SJCRH30 (cell line): ENCODE data around the gene COL4A2. TPM values are rescaled to one million over a fixed set of nuclear protein-coding genes. Genes with fewer than 3 reads are reported as not detected.
A peak's percentile ranks its signal among the peaks of the same experiment; 100 is the strongest.
"Not testable (repeated sequence)": the region's sequence is repeated elsewhere in the genome, so short reads cannot be mapped to it uniquely, and the experiment has no call there.

Experiments used
- DNase-seq, 2 experiments: peaks; one replicate each; pipeline ENCODE4 v3.0.0-alpha.2; 2015 to 2020
- H3K27ac ChIP-seq: fragments of 250-450 bp; sonication (Bioruptor Pico); 2 replicates; pipeline ENCODE4 v1.5.1; 2020; ENCODE audit warnings: mild to moderate bottlenecking, moderate library complexity
- H3K27me3 ChIP-seq: fragments of 250-450 bp; sonication (Bioruptor Pico); 2 replicates; pipeline ENCODE4 v1.5.1; 2020; ENCODE audit warnings: mild to moderate bottlenecking, moderate library complexity
- H3K36me3 ChIP-seq: fragments of 250-450 bp; sonication (Bioruptor Pico); 2 replicates; pipeline ENCODE4 v1.5.1; 2020; ENCODE audit warnings: mild to moderate bottlenecking, moderate library complexity
- H3K4me1 ChIP-seq: fragments of 250-450 bp; sonication (Bioruptor Pico); 2 replicates; pipeline ENCODE4 v1.5.1; 2020; ENCODE audit warnings: mild to moderate bottlenecking, moderate library complexity
- H3K4me3 ChIP-seq: fragments of 250-450 bp; sonication (Bioruptor Pico); 2 replicates; pipeline ENCODE4 v1.5.1; 2020; ENCODE audit warnings: mild to moderate bottlenecking, moderate library complexity
- H3K9me3 ChIP-seq: fragments of 250-450 bp; sonication (Bioruptor Pico); replicated peaks from 2 replicates; pipeline ENCODE4 v1.5.1; 2020; ENCODE audit warnings: mild to moderate bottlenecking, moderate library complexity
- total RNA-seq: library from RNA; depleted of rRNA; stranded (reverse); fragments of >200 nt; shearing (Covaris generic); gene quantifications from 2 replicates; pipeline ENCODE4 v1.2.3, GENCODE V29; 2014

Gene COL4A2
- total RNA-seq, 1 experiment from 2014 or later, result 251 TPM

- Histone ChIP-seq H3K27me3 (no peaks in the 10 kb centered on the region), H3K9me3 (no peaks in the 10 kb centered on the region), H3K4me1 (no peaks in the 10 kb centered on the region; the same call in 1 of the 2 replicates), H3K36me3 (peaks cover 37% of the 10 kb centered on the region), H3K4me3 (no peak overlapping the region), H3K27ac (no peak overlapping the region)
- no peak for DNase-seq
Observed at GRCh38 chr13:110479648-110480047, 172.6 kb downstream of the COL4A2 start.

GRCh38 chr13:110480161-110480560 lies 173.1 kb downstream of the COL4A2 start:
- Histone ChIP-seq H3K4me3 (no peak overlapping the region), H3K36me3 (peaks cover 38% of the 10 kb centered on the region), H3K27me3 (no peaks in the 10 kb centered on the region), H3K27ac (no peak overlapping the region), H3K9me3 (no peaks in the 10 kb centered on the region), H3K4me1 (peaks cover 3% of the 10 kb centered on the region; the same call in 1 of the 2 replicates)
- DNase-seq, result no peak

- DNase-seq, result no peak
- no peaks in the 10 kb centered on the region for H3K9me3 ChIP-seq
- H3K36me3 ChIP-seq, result peaks cover 50% of the 10 kb centered on the region
- H3K27ac ChIP-seq, result no peak overlapping the region
- H3K4me3 ChIP-seq, result no peak overlapping the region
- H3K4me1 ChIP-seq, result peaks cover 13% of the 10 kb centered on the region
- H3K27me3 ChIP-seq, result no peaks in the 10 kb centered on the region
Observed at GRCh38 chr13:110483386-110483968, 176.4 kb downstream of the COL4A2 start.

GRCh38 chr13:110484290-110485048 lies 177.4 kb downstream of the COL4A2 start:
- Histone ChIP-seq H3K27me3 (no peaks in the 10 kb centered on the region), H3K9me3 (no peaks in the 10 kb centered on the region), H3K4me1 (peaks cover 13% of the 10 kb centered on the region), H3K27ac (no peak overlapping the region), H3K4me3 (no peak overlapping the region), H3K36me3 (peaks cover 54% of the 10 kb centered on the region)
- DNase-seq, result no peak

GRCh38 chr13:110485604-110486003 lies 178.5 kb downstream of the COL4A2 start:
- Histone ChIP-seq H3K36me3 (peaks cover 49% of the 10 kb centered on the region), H3K27me3 (no peaks in the 10 kb centered on the region), H3K9me3 (no peaks in the 10 kb centered on the region), H3K4me1 (peaks cover 13% of the 10 kb centered on the region), H3K4me3 (no peak overlapping the region), H3K27ac (peak overlapping the region; percentile 44; the same call in 1 of the 2 replicates)
- peak; percentile 29 to 74 for DNase-seq

GRCh38 chr13:110486061-110486715 lies 179.1 kb downstream of the COL4A2 start:
- Histone ChIP-seq H3K36me3 (peaks cover 49% of the 10 kb centered on the region), H3K4me1 (peaks cover 13% of the 10 kb centered on the region), H3K27me3 (no peaks in the 10 kb centered on the region), H3K9me3 (no peaks in the 10 kb centered on the region), H3K4me3 (no peak overlapping the region), H3K27ac (peak overlapping the region; percentile 44; the same call in 1 of the 2 replicates)
- DNase-seq, result no peak

- not testable (repeated sequence) for H3K27me3 ChIP-seq, H3K27ac ChIP-seq, DNase-seq, H3K9me3 ChIP-seq, H3K4me3 ChIP-seq
- Histone ChIP-seq H3K36me3 (peaks cover 56% of the 10 kb centered on the region), H3K4me1 (peaks cover 13% of the 10 kb centered on the region)
Observed at GRCh38 chr13:110486880-110487279, 179.8 kb downstream of the COL4A2 start.

GRCh38 chr13:110490009-110490770 lies 183.1 kb downstream of the COL4A2 start:
- H3K4me1 ChIP-seq, result peaks cover 9% of the 10 kb centered on the region
- no peak for DNase-seq
- no peaks in the 10 kb centered on the region for H3K9me3 ChIP-seq
- H3K36me3 ChIP-seq, result peaks cover 58% of the 10 kb centered on the region
- H3K27ac ChIP-seq, result no peak overlapping the region
- H3K4me3 ChIP-seq, result no peak overlapping the region
- no peaks in the 10 kb centered on the region for H3K27me3 ChIP-seq

GRCh38 chr13:110491869-110492678 lies 185.0 kb downstream of the COL4A2 start:
- H3K27me3 ChIP-seq, result no peaks in the 10 kb centered on the region
- H3K27ac ChIP-seq, result no peak overlapping the region
- H3K9me3 ChIP-seq, result no peaks in the 10 kb centered on the region
- peaks cover 63% of the 10 kb centered on the region for H3K36me3 ChIP-seq
- no peak for DNase-seq
- no peak overlapping the region for H3K4me3 ChIP-seq
- H3K4me1 ChIP-seq, result no peaks in the 10 kb centered on the region

GRCh38 chr13:110492679-110493593 lies 185.9 kb downstream of the COL4A2 start:
- H3K4me3 ChIP-seq, result no peak overlapping the region
- no peaks in the 10 kb centered on the region for H3K9me3 ChIP-seq
- DNase-seq, result no peak
- no peaks in the 10 kb centered on the region for H3K27me3 ChIP-seq
- no peak overlapping the region for H3K27ac ChIP-seq
- H3K4me1 ChIP-seq, result no peaks in the 10 kb centered on the region
- peaks cover 55% of the 10 kb centered on the region for H3K36me3 ChIP-seq

GRCh38 chr13:110493613-110494012 lies 186.5 kb downstream of the COL4A2 start:
- Histone ChIP-seq H3K36me3 (peaks cover 61% of the 10 kb centered on the region), H3K9me3 (no peaks in the 10 kb centered on the region), H3K4me3 (no peak overlapping the region), H3K27me3 (no peaks in the 10 kb centered on the region), H3K4me1 (no peaks in the 10 kb centered on the region), H3K27ac (no peak overlapping the region)
- no peak for DNase-seq

GRCh38 chr13:110495376-110495775 lies 188.3 kb downstream of the COL4A2 start:
- H3K4me3 ChIP-seq, result no peak overlapping the region
- no peak for DNase-seq
- peaks cover 65% of the 10 kb centered on the region for H3K36me3 ChIP-seq
- no peaks in the 10 kb centered on the region for H3K27me3 ChIP-seq
- H3K27ac ChIP-seq, result no peak overlapping the region
- H3K9me3 ChIP-seq, result no peaks in the 10 kb centered on the region; the same call in 1 of the 2 replicates
- H3K4me1 ChIP-seq, result peaks cover 7% of the 10 kb centered on the region

- Histone ChIP-seq H3K27ac (no peak overlapping the region), H3K4me3 (no peak overlapping the region), H3K9me3 (no peaks in the 10 kb centered on the region; the same call in 1 of the 2 replicates), H3K27me3 (no peaks in the 10 kb centered on the region), H3K4me1 (peaks cover 7% of the 10 kb centered on the region), H3K36me3 (peaks cover 65% of the 10 kb centered on the region)
- no peak for DNase-seq
Observed at GRCh38 chr13:110495881-110496280, 188.8 kb downstream of the COL4A2 start.
